Stomach smooth muscle (tissue), 2 donors: Measurements from ENCODE around the gene RPL41.
"Not testable (repeated sequence)": the region's sequence is repeated elsewhere in the genome, so short reads cannot be mapped to it uniquely, and the experiment has no call there.

Experiments
- H3K27ac ChIP-seq: one replicate; pipeline ENCODE4 v1.7.0; 2013; ENCODE audit warnings: mild to moderate bottlenecking, low read length, inconsistent platforms
- H3K27me3 ChIP-seq, 2 donors: one replicate each; pipeline ENCODE4 v1.7.0; 2013; ENCODE audit warnings: low read length in 2 of 2; ENCODE audit not compliant: insufficient read depth in 2 of 2, control insufficient read depth in 1 of 2
- H3K36me3 ChIP-seq, 2 donors: one replicate each; pipeline ENCODE4 v1.7.0; 2013; ENCODE audit warnings: low read length in 2 of 2; ENCODE audit not compliant: control insufficient read depth in 2 of 2, insufficient read depth in 2 of 2
- H3K4me1 ChIP-seq: one replicate; pipeline ENCODE4 v1.7.0; 2013; ENCODE audit warnings: low read length; ENCODE audit not compliant: control insufficient read depth, insufficient read depth
- H3K4me3 ChIP-seq, 2 donors: one replicate each; pipeline ENCODE4 v1.7.0; 2013; ENCODE audit warnings: low read length in 2 of 2
- H3K9ac ChIP-seq, 2 donors: one replicate each; pipeline ENCODE4 v1.7.0; 2013; ENCODE audit warnings: low read length in 2 of 2, mild to moderate bottlenecking in 1 of 2
- H3K9me3 ChIP-seq, 2 donors: one replicate each; pipeline ENCODE4 v1.7.0; 2013; ENCODE audit warnings: low read length in 2 of 2; ENCODE audit not compliant: control insufficient read depth in 2 of 2
- donor health status: healthy.
- donor health status: Pancreatic carcinoma.

Gene RPL41

GRCh38 chr12:56116267-56117081 is at the start of gene RPL41:
Gene RPL41, plus strand, starts transcription at chr12:56116633.
- H3K9ac ChIP-seq = peak within 1 kb of the TSS; percentile 99 to 100
- peaks cover 16 to 21% of the 10 kb centered on the region in 2 donors for H3K36me3 ChIP-seq
- no peaks in the 10 kb centered on the region for H3K9me3 ChIP-seq
- H3K4me1 ChIP-seq = peaks cover 37% of the 10 kb centered on the region
- peak within 1 kb of the TSS; percentile 98 for H3K27ac ChIP-seq
- H3K27me3 ChIP-seq = no peaks in the 10 kb centered on the region
- H3K4me3 ChIP-seq = peak within 1 kb of the TSS; percentile 99

GRCh38 chr12:56071648-56072047 is 44.8 kb upstream of the RPL41 start:
- Histone ChIP-seq H3K9me3 (no peaks in the 10 kb centered on the region), H3K27ac (no peak overlapping the region), H3K36me3 (no peaks in the 10 kb centered on the region), H3K4me1 (no peaks in the 10 kb centered on the region), H3K9ac (no peak overlapping the region), H3K4me3 (no peak overlapping the region), H3K27me3 (no peaks in the 10 kb centered on the region)

DNA sequence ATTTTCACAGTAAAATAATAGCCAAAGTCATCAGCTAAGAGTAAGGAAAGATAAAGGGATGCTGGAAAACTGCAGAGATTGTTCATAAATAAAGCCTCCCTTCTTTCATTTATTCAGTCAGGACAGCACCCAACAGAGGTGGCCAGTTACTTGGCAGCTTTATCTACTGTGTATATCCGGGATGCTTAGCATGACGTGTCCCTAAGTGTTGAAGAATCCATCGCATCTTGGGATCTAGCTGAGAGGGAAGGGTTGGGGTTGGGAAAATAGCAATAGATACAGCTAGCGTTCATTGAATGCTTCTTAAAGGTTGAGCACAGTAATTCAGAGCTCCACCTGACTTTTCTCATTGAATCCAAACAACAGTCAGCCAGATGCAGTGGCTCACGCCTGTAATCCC is 42.0 kb upstream of the RPL41 start:
- peaks cover 5% of the 10 kb centered on the region for H3K4me1 ChIP-seq
- no peaks in the 10 kb centered on the region for H3K27me3 ChIP-seq
- H3K4me3 ChIP-seq = no peak overlapping the region
- H3K36me3 ChIP-seq = no peaks in the 10 kb centered on the region
- H3K27ac ChIP-seq = no peak overlapping the region
- no peak overlapping the region for H3K9ac ChIP-seq
- H3K9me3 ChIP-seq = no peaks in the 10 kb centered on the region

GRCh38 chr12:56077966-56078365 is 38.5 kb upstream of the RPL41 start:
- not testable (repeated sequence) for H3K36me3 ChIP-seq, H3K27ac ChIP-seq, H3K9ac ChIP-seq, H3K9me3 ChIP-seq, H3K4me3 ChIP-seq
- H3K27me3 ChIP-seq = peaks cover 11 to 21% of the 10 kb centered on the region in 2 donors
- peaks cover 16% of the 10 kb centered on the region for H3K4me1 ChIP-seq

- Histone ChIP-seq H3K27me3 (peaks cover 11 to 21% of the 10 kb centered on the region in 2 donors), H3K36me3 (no peaks in the 10 kb centered on the region), H3K4me3 (peak overlapping the region; percentile 74 to 86), H3K9ac (no peak overlapping the region), H3K27ac (no peak overlapping the region), H3K4me1 (peaks cover 16% of the 10 kb centered on the region), H3K9me3 (no peaks in the 10 kb centered on the region)
Observed at GRCh38 chr12:56078427-56078826, 38.0 kb upstream of the RPL41 start.

GRCh38 chr12:56078931-56079722 is 37.3 kb upstream of the RPL41 start:
- H3K27me3 ChIP-seq = peaks cover 11 to 21% of the 10 kb centered on the region in 2 donors
- no peaks in the 10 kb centered on the region for H3K36me3 ChIP-seq
- H3K9ac ChIP-seq = peak overlapping the region; percentile 21 to 35
- H3K4me3 ChIP-seq = peak overlapping the region; percentile 74 to 86
- peaks cover 16% of the 10 kb centered on the region for H3K4me1 ChIP-seq
- no peak overlapping the region for H3K27ac ChIP-seq
- no peaks in the 10 kb centered on the region for H3K9me3 ChIP-seq

- peaks cover 11 to 21% of the 10 kb centered on the region in 2 donors for H3K27me3 ChIP-seq
- H3K9ac ChIP-seq = peak within 1 kb of the TSS; percentile 35 to 47
- H3K36me3 ChIP-seq = no peaks in the 10 kb centered on the region
- H3K4me1 ChIP-seq = peaks cover 16% of the 10 kb centered on the region
- H3K9me3 ChIP-seq = no peaks in the 10 kb centered on the region
- peak within 1 kb of the TSS; percentile 74 to 86 for H3K4me3 ChIP-seq
- H3K27ac ChIP-seq = no peak within 1 kb of the TSS
Observed at GRCh38 chr12:56079723-56080555, 36.5 kb upstream of the RPL41 start, which contains the start of gene ERBB3. Gene ERBB3, plus strand, starts transcription at chr12:56080165. Its CDS starts 136 bp downstream, at chr12:56080301.

- peaks cover 16% of the 10 kb centered on the region for H3K4me1 ChIP-seq
- H3K9me3 ChIP-seq = no peaks in the 10 kb centered on the region
- peak overlapping the region; percentile 74 to 86 for H3K4me3 ChIP-seq
- peak overlapping the region in 1 of 2 donors; percentile 47 for H3K9ac ChIP-seq
- peaks cover 11 to 21% of the 10 kb centered on the region in 2 donors for H3K27me3 ChIP-seq
- H3K36me3 ChIP-seq = no peaks in the 10 kb centered on the region
- no peak overlapping the region for H3K27ac ChIP-seq
Observed at GRCh38 chr12:56080556-56081138, 35.8 kb upstream of the RPL41 start.

DNA sequence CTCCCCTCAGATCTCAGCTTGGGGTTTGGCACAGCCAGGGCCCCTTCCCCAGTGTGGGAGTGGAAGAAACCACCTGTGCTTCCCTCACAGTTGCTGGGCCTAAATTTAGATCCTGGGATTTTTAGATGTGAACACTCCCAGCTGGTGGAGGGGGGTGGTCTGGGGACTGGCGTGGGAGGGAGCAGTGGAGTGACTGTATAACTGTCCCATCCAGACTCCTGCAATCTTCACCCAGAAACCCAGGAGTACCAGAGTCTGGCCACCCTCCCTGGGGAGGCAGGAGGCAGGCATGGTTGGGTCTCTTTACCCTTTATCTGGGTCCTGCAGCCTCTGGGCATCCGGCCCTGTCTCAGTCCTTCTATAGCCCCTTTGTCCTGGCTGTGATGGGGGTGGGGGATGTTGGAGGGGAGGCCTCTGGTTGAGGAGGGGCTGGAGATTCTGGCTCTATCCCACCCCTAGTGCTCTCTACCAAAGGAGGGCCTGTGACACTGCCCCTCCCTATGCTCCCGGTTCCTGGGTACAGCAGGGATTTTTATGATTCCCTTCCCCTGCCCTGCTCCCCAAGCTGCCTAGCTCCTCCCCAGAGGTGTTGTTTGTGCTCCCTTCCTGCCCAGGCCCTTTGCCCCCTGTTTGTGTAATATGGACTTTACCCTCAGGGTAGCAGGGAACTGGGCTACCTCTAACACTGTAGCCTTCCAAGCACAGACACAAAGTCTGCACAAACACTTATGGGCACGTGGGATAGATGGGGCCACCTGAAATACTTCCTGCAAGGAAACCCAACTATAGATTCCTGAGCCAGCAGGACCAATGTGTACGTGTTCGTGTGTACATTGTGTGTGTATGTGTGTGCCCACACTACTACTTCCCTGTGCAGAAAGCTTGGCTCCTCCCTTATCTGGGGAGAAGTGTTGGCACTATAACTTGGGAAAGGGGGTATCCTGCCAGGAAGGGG is 34.8 kb upstream of the RPL41 start:
- Histone ChIP-seq H3K27me3 (peaks cover 11 to 21% of the 10 kb centered on the region in 2 donors), H3K4me3 (peak overlapping the region in 1 of 2 donors; percentile 29), H3K4me1 (peaks cover 16% of the 10 kb centered on the region), H3K9ac (no peak overlapping the region), H3K9me3 (no peaks in the 10 kb centered on the region), H3K27ac (no peak overlapping the region), H3K36me3 (no peaks in the 10 kb centered on the region)
